RWPE2 (cell line): Measurements from ENCODE around the gene SLC12A7.

Source experiments
- ATAC-seq: fragments of 200-7000 bp; cut with Tn5 transposase; 3 replicates; pipeline ENCODE4 v1.9.1; 2021; ENCODE audit warnings: low read depth
- DNase-seq: peaks from one replicate; pipeline ENCODE4 v3.0.0-alpha.2; 2020; ENCODE audit warnings: low spot score
- H3K27ac ChIP-seq: fragments of 450-650 bp; 2 replicates; pipeline ENCODE4 v1.5.1; 2017; ENCODE audit warnings: mild to moderate bottlenecking; ENCODE audit not compliant: poor library complexity, severe bottlenecking
- H3K27me3 ChIP-seq: fragments of 250-450 bp; sonication (Bioruptor Pico); 2 replicates; pipeline ENCODE4 v1.5.1; 2021; ENCODE audit warnings: mild to moderate bottlenecking, moderate library complexity; ENCODE audit not compliant: insufficient read depth, poor library complexity, severe bottlenecking
- H3K36me3 ChIP-seq: fragments of 250-450 bp; sonication (Bioruptor Pico); 2 replicates; pipeline ENCODE4 v1.5.1; 2020; ENCODE audit warnings: low read depth, mild to moderate bottlenecking, moderate library complexity
- H3K4me1 ChIP-seq: fragments of 250-450 bp; sonication (Bioruptor Pico); 2 replicates; pipeline ENCODE4 v1.5.1; 2021; ENCODE audit warnings: mild to moderate bottlenecking, moderate library complexity; ENCODE audit not compliant: insufficient read depth, poor library complexity, severe bottlenecking
- H3K4me3 ChIP-seq: fragments of 250-450 bp; sonication (Bioruptor Pico); 2 replicates; pipeline ENCODE4 v1.5.1; 2021; ENCODE audit warnings: mild to moderate bottlenecking, moderate library complexity; ENCODE audit not compliant: severe bottlenecking
- H3K9me3 ChIP-seq: fragments of 250-450 bp; sonication (Bioruptor Pico); 2 replicates; pipeline ENCODE4 v1.5.1; 2021; ENCODE audit warnings: mild to moderate bottlenecking, moderate library complexity; ENCODE audit not compliant: severe bottlenecking
- TF ChIP-seq, protein P1 (sequence below): fragments of 450-650 bp; IDR thresholded peaks from one replicate; pipeline ENCODE4 v1.5.1; 2017; ENCODE audit warnings: mild to moderate bottlenecking, moderate library complexity; ENCODE audit not compliant: poor library complexity, severe bottlenecking

Gene SLC12A7

DNA sequence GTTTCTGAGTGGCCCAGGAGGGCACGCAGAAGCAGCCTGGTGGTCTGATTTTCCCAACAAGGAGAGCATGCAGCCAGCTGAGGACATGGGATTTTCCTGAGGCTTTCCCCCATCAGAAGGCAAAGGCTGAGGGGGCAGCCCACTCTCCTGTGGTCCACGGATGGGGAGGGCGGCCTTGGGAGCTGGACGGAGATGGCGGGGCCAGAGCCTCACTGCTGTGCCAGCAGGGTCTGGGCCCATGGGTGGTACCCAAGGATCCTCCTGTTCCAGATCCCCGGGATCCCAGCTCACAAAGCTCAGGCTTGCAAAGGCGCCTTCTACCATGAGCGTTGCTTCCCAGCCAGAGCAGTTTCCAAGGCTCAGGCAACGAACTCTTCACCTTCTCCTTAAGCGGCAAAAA, 39.0 kb upstream of the SLC12A7 start:
- Histone ChIP-seq H3K27me3 (peaks cover 45% of the 10 kb centered on the region), H3K4me3 (no peak overlapping the region), H3K27ac (no peak overlapping the region), H3K4me1 (no peaks in the 10 kb centered on the region), H3K36me3 (no peaks in the 10 kb centered on the region), H3K9me3 (no peaks in the 10 kb centered on the region)
- ATAC-seq (no peak), DNase-seq (no peak)
- TF ChIP-seq, protein P1, sequence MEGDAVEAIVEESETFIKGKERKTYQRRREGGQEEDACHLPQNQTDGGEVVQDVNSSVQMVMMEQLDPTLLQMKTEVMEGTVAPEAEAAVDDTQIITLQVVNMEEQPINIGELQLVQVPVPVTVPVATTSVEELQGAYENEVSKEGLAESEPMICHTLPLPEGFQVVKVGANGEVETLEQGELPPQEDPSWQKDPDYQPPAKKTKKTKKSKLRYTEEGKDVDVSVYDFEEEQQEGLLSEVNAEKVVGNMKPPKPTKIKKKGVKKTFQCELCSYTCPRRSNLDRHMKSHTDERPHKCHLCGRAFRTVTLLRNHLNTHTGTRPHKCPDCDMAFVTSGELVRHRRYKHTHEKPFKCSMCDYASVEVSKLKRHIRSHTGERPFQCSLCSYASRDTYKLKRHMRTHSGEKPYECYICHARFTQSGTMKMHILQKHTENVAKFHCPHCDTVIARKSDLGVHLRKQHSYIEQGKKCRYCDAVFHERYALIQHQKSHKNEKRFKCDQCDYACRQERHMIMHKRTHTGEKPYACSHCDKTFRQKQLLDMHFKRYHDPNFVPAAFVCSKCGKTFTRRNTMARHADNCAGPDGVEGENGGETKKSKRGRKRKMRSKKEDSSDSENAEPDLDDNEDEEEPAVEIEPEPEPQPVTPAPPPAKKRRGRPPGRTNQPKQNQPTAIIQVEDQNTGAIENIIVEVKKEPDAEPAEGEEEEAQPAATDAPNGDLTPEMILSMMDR: no peak

DNA sequence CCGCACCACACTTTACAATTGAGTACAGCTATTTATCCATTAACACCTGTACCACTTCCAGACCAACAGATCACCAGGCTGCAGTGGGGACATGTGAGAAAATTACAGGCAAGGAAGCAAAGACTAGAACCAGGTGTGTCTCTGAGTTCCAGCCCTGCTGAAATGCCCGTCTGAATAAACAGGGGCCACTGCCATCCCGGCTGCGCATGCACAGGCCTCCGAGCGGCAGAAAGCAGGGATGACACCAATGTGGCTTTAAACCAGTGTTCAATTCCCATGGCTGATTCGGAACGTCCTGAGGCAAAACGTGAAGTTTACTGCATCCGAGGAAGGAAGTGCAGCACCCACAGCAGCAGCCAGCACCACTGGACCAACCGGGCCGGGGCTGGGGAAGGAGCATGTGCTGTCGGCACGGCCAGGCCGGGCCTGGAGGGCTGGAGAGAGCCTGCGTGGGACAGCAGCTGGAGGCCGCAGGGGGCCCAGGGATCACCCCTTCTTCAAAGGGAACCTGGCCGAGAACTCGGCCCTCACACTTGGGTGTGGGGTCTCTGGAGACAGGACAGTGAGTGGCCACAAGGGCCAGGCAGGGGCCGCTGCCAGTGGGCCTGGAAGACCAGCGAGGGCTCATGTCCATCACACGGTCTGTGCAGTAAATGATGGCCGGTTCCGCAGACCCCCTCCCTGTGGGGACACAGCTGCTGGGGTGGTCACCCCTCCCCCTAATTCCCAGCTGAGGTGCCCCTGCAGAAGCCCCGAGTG, 33.0 kb upstream of the SLC12A7 start:
- TF ChIP-seq, protein P1: no peak
- no peaks in the 10 kb centered on the region for H3K4me1 ChIP-seq
- H3K4me3 ChIP-seq: no peak overlapping the region
- no peak overlapping the region for H3K27ac ChIP-seq
- DNase-seq: no peak
- H3K27me3 ChIP-seq: no peaks in the 10 kb centered on the region
- H3K9me3 ChIP-seq: no peaks in the 10 kb centered on the region
- H3K36me3 ChIP-seq: no peaks in the 10 kb centered on the region
- ATAC-seq: no peak

DNA sequence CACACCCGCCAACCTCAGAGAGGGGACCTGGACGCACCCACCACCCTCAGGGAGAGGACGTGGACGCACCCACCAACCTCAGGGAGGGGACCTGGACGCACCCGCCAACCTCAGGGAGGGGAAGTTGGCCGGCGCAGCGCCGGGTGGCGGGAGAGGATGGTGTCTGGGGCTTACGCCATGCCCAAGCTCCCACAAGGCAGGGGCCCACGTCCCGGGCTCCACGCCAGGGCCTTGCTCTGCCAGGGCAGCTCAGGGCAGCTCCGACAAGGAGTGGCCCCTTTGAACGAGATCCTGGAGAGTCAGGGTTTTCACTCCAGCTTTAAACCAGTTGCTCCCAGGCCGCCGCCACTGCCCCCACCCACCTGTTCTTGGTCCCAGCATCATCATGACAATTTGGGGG, 32.2 kb upstream of the SLC12A7 start:
- TF ChIP-seq, protein P1: no peak
- no peak for ATAC-seq

DNA sequence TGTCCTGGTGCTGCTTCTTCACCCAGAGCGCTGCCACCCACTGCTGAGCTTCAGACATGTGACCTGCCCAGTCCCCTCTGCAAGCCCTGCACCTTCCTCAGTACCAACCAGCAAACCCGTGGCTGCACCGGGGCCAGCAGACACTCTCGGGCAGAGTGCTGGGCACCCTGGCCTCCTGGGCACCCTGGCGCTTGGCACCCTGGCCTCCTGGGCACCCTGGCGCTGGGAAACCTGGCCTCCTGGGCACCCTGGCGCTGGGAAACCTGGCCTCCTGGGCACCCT, 31.7 kb upstream of the SLC12A7 start:
- Histone ChIP-seq H3K9me3 (no peaks in the 10 kb centered on the region), H3K4me3 (no peak overlapping the region), H3K4me1 (no peaks in the 10 kb centered on the region), H3K27me3 (no peaks in the 10 kb centered on the region), H3K36me3 (no peaks in the 10 kb centered on the region), H3K27ac (no peak overlapping the region)
- DNase-seq: no peak
- TF ChIP-seq, protein P1: no peak
- no peak for ATAC-seq

More for the DNA sequence above, 32.2 kb upstream of the SLC12A7 start:
- no peak overlapping the region for H3K27ac ChIP-seq
- no peak for DNase-seq
- H3K36me3 ChIP-seq: no peaks in the 10 kb centered on the region
- no peaks in the 10 kb centered on the region for H3K4me1 ChIP-seq
- no peaks in the 10 kb centered on the region for H3K27me3 ChIP-seq
- no peaks in the 10 kb centered on the region for H3K9me3 ChIP-seq
- H3K4me3 ChIP-seq: no peak overlapping the region

DNA sequence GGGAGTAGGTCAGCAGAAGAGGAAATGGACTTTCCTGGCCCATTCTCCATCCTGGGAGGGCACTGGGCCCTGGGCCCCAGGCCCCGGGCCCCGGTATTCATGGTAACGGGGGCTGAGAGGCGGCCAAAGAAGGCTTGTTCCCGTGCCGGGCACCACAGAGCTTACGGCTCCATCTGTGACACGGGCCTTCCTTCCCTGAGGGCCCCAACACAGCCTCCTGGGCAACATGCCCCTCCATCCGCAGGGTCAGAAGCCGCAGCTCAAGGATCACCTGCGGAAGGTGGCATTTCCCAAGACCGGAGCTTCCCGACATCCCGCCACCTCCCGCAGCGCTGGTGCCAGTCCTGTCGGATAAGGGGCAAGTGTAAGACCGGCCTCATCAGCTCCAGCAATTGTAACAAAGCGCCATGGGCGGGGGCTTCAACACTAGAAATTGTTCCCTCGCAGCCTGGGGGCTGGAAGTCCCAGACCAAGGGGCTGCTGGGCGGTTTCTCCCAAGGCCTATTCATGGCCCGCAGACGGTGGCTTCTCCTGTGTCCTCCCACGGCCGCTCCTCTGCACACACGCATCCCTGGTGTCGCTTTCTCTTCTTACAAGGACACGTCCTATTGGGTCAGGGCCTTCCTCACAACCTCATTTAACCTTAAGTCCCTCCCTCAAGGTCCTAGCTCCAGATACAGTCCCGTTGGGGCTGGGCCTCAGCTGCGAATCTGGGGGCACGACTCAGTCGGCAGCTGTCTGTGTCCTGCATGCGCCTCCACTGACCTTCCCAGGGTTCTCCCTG, 31.2 kb upstream of the SLC12A7 start:
- no peak overlapping the region for H3K27ac ChIP-seq
- no peaks in the 10 kb centered on the region for H3K4me1 ChIP-seq
- H3K9me3 ChIP-seq: no peaks in the 10 kb centered on the region
- TF ChIP-seq, protein P1: no peak
- no peaks in the 10 kb centered on the region for H3K27me3 ChIP-seq
- no peaks in the 10 kb centered on the region for H3K36me3 ChIP-seq
- ATAC-seq: no peak
- no peak overlapping the region for H3K4me3 ChIP-seq
- DNase-seq: no peak
